Stimulated activated CD8-positive, alpha-beta memory T cell treated with anti-CD3 and anti-CD28 coated beads, Interleukin-12 subunit alpha, Interleukin-12 subunit beta, amount 100 ng/mL, for 24 hours (primary cell): ENCODE data around the gene PEAR1.

ENCODE experiments used
- DNase-seq: peaks from one replicate; pipeline ENCODE4 v3.0.0-alpha.2; 2020; ENCODE audit errors: extremely low read depth

Gene PEAR1

DNA sequence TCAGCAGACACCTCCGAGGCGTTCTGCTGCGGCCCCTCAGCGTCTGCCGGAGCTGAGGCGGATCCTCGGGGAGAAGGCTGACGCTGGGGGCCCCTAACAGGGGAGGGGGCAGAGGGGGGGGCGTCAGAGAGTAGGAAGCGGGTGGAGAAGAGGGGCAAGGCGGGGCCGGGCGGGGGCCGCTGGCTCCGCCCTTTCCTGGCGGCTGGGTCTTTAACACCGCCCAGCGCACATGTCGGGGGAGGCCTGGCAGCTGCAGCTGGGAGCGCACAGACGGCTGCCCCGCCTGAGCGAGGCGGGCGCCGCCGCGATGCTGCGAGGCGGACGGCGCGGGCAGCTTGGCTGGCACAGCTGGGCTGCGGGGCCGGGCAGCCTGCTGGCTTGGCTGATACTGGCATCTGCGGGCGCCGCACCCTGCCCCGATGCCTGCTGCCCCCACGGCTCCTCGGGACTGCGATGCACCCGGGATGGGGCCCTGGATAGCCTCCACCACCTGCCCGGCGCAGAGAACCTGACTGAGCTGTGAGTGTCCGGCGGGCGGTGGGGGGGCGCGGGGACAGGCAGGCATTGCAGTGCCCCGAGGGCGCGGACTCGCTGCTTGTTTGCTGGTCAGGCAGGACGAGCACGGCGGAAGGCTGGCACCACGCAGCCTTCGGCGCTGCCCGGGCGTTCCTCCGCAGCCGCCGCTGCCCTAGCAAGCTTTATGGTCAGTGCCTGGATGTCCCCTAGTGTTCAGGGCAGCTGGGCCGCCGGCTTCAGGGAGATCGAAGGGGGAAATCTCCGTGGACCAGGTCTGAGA, 32.7 kb upstream of the PEAR1 start, which contains the start of gene NTRK1:
NTRK1 (plus strand) TSS at position 238 of the 796 bp plus-strand sequence; CDS start at position 308, 70 bp downstream.
- DNase-seq: no peak

DNA sequence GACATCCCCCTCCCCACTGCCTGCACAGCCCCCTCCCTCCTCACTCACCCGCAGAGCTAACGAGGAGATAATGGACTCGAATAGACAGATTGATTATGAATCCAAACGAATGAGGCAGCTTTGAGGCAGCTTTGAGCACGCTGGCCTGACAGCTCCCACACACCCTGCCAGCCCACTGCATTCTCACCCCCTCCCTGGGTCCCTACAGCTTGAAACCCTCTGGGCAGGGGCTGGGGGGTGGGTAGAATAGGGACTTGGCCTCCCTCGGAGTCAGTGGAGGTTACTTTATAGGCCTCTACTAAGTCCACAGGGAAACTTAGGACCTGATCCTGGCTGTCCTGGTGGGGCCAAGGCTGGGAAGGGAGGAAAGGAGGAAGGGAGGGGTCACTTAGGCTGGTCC, 30.9 kb upstream of the PEAR1 start:
- DNase-seq: no peak

DNA sequence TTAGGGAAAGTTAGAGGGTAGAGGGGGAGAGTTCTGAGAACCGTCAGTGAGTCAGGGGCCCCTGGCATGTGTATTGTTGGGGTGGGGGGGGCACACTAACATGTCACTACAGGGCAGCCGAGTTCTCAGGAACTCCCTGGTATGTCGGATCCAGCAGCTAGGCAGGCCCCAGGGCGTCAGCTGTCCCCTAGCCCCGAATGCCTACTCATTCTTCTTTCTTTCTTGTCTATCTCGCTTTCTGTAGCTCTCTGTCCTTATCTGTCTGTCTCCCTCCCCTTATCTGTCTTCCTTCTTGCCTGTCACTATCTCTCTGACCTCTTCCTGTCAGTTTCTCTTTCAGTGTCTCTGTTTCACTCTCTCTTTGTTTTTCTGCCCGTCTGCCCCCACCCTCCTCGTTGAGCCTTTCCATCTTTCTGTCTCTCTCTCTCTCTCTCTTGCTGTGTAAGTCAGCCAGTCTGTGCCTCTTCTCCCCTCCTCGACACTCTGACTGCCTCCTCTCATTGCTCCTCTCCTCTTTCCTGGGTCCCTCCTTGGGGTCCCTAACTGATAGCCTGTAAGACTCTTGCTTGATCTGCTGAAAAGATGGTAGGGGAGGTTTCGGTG, 30.4 kb upstream of the PEAR1 start:
- no peak for DNase-seq

DNA sequence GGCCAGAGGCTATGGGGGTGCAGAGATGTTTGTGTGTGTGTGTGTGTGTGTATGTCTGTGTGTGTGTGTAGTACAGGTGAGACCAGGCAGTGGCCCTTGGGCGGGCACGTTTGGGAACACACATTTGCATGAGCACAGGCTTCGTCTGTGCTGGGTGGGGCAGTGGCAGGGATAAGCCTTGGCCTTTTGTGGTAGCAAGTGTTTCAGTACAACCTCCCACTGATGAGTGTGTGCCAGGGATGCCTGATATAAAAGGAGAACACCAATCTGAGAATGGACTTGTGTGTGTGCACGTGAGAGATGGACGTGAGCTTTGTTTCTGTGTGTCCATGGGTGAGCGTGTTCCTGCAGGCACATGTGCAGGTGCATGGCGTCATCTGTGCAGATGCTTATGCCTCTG, 29.9 kb upstream of the PEAR1 start:
- no peak for DNase-seq

DNA sequence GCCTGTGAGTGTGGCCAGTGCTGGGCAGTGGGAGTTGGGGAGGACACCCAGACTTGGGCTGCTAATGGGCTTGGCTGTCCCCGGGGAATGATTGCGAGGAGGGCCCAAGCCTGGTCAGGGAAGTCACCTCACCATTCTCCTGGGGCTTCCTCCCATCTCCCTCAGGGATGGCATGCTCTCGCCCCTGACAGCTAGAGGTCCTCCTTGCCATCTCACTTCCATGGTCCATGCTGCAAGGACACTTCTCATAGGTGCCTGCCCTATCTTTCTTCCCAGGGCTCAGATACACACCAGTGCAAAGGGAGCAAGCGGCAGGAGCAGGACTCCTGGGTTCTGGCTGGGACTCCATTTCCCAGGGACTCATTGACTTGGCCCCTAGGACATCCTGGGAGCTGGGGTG, 28.7 kb upstream of the PEAR1 start:
- no peak for DNase-seq

DNA sequence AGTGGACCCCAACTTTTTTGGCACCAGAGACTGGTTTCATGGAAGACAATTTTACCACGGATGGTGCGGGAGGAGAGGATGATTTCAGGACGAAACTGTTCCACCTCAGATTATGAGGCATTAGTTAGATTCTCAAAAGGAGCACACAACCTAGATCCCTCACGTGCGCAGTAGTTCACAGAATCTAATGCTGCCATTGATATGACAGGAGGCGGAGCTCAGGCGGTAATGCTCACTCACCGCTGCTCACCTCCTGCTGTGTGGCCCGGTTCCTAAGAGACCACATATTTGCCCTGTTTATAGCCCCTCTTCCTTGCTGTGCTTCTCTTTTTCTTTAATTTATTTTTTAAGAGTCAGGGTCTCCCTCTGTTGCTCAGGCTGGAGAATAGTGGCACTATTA, 28.3 kb upstream of the PEAR1 start:
- DNase-seq: no peak

DNA sequence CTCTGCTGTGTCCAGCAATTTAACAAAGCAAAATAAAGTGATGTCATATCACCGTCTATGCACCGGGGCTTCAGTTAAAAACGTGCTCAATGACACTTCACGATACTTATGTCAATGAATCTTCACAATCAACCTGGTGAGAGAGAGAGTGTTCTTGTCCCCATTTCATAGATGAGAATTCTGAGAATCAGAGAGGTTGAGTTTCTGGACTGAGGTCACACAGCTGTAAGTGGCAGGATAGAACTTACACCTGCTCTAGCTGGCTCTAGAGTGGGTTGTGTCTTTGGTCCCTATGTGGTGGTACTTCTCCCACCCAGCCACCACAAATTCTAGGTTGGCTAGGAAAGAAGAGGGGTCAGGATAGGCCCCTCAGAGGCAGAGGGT, 27.7 kb upstream of the PEAR1 start:
- DNase-seq: no peak

DNA sequence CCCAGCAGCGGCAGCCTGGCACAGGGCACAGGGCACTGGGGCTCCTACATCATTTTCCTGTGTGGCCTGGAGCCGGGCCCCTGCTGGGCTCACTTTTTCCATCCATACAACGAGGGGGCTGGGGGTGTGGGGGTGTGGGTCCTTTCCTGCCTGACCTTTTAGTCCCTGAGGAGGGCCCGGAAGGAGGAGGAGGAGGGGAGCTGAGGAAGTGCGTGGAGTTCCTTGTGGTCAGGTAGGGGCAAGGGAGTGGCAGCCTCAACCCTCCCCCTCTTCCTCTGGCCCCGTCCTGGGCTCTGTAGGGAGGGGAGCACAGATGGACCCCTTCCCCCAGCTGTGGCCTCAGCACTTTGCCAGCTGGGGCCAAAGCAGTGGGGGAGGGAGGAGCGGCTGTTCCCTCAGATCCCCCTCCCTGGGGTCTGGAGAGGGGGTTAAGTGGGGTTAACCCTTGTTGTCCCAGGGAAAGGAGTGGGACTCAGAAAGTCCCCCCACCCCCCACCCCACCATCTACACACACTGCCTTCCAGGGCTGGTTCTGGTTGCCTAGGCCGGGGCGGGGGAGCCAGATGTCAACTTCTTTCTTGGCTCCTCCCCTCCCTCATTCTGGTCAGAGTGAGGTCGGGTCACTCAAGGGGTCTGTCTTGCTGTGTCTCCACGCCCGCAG, 27.1 kb upstream of the PEAR1 start:
- no peak for DNase-seq

DNA sequence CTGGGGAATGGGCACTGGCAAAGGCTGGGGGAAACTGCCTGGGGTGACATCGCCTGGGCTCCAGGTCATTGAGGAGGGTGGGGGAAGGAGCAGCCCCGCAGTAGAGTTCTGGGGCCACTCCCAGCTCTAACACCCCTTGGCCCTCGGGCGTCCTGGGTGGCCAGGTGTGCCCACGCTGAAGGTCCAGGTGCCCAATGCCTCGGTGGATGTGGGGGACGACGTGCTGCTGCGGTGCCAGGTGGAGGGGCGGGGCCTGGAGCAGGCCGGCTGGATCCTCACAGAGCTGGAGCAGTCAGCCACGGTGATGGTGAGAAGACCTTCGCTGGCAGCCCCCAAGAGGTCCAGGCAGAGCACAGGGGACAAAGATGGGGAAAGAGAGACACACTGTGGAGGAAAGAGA, 25.2 kb upstream of the PEAR1 start:
- no peak for DNase-seq

DNA sequence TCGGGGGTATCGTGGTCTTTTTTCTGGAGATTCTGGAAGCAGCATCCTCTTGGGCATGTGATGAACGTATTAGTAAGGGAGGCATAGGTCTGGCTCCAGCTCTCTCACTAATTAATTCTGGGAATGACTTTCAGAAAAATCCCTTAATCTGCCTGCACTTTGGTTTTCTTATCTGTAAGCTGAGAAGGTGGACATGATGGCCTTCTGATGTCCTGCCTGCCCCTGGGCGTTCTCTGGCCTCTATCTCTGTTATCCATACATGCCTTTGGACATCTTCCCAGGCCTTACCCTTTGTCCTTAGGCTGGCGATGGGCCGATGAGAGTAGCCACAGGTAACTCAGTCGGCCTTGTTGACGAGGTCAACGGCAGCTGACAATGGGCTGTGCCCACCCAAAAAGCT, 24.1 kb upstream of the PEAR1 start:
- DNase-seq: no peak

DNA sequence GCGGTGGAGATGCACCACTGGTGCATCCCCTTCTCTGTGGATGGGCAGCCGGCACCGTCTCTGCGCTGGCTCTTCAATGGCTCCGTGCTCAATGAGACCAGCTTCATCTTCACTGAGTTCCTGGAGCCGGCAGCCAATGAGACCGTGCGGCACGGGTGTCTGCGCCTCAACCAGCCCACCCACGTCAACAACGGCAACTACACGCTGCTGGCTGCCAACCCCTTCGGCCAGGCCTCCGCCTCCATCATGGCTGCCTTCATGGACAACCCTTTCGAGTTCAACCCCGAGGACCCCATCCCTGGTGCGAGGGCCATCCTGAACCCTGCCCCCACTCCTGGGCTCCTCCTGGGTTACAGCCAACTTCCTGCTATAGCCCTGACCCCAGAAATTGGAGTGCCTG, 19.9 kb upstream of the PEAR1 start:
- no peak for DNase-seq

DNA sequence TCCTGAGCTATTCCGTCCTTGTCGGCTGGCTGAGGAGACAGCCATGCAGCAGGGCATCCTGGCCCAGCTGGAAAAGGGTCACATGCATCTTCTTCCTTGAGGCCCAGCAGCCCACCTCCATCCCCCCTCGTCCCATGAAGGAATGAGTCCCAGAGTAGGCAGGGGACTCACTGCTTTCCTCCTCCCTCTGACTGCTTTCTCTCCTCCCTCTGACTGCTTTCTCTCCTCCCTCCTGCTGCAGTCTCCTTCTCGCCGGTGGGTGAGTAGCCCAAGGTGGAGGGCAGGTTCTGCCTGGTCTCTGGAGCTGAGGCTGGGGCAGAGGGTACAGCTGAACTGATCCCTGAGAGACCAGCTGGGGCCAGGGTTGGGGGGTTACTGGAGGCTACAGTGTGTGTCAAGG, 19.4 kb upstream of the PEAR1 start:
- no peak for DNase-seq

DNA sequence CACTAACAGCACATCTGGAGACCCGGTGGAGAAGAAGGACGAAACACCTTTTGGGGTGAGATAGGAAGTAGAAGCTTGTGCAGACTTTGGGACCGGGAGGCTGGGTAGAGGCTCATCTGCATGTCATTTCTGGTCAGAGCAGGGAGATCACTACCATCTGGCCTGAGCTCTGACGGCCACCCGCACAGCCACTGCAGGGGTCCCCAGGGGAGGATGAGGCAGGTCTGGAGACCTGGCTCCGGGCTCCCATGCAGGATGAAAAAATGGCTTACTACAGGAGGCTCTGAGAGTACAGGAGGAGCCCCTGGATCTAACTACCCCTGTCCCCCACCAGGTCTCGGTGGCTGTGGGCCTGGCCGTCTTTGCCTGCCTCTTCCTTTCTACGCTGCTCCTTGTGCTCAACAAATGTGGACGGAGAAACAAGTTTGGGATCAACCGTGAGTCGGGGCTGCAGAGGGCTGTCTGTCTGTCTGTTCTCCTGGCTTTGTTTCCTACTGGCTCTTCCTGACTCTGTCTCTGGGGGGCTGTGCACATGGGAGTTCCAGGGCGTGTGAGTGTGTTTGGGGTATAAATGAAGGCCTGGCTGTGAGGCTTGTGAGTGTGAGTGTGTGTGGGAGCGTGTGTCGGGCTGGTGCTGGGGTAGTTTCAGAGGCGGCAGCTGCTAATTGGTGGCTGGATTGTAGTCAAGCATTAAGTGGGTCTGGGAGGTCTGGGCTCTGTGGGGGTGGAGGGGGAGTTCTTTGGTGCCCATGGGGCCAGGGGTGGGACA, 18.8 kb upstream of the PEAR1 start:
- DNase-seq: no peak

DNA sequence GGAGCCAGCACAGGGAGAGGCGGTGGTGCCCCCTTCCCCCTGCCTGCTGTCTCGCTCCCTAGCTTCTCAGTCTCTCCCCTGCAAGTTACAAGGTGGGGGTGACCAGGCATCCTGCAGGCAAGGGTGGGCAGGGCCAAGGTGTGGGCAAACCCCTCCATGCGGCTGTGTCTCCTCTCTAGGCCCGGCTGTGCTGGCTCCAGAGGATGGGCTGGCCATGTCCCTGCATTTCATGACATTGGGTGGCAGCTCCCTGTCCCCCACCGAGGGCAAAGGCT, 18.2 kb upstream of the PEAR1 start:
- DNase-seq: no peak

DNA sequence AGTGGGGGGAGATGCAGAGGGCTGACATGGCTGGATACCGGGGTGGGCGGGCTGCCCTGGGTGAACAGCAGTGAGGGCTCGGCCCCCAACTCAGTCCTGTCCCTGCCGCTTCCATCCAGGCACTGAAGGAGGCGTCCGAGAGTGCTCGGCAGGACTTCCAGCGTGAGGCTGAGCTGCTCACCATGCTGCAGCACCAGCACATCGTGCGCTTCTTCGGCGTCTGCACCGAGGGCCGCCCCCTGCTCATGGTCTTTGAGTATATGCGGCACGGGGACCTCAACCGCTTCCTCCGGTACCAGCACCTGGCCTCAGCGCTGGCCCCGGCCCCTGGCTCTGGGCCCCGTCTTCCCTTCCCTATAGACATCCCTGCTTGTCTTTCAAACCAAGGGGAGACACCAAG, 17.2 kb upstream of the PEAR1 start:
- no peak for DNase-seq

DNA sequence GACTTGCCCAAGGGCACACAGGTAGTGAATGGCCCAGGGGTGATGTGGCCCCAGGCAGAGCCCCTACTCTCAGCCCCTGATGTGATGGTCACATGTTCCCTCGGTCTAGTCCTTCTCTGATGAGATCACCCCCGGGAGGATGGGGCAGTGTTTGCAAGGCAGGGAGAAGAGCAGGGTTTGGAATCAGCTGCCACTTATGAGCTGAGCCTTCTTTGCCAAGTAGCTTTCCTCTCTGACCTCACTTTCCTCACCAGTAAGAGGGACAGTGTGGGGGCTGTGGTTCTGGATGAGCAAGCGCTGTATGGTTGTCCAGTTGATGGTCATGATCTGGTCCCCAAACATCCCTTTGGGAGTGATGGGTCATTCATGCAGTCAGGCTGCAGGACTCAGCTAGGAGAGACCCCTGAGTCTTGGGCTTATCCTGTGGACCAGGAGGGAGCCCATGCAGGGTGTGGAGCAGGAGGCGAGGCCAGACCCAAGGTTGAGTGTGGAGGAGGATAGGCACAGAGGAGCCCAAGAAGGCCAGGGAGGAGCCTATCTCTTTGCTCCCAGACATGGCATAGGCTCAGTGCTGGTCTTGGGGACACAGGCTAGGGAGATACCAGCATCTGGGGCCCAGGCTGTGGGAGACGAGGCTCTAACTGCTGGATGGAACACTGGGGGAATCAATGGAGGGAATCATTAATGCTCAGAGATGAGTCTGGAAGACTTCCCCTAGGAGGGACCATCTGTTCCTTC, 15.9 kb upstream of the PEAR1 start:
- DNase-seq: no peak

DNA sequence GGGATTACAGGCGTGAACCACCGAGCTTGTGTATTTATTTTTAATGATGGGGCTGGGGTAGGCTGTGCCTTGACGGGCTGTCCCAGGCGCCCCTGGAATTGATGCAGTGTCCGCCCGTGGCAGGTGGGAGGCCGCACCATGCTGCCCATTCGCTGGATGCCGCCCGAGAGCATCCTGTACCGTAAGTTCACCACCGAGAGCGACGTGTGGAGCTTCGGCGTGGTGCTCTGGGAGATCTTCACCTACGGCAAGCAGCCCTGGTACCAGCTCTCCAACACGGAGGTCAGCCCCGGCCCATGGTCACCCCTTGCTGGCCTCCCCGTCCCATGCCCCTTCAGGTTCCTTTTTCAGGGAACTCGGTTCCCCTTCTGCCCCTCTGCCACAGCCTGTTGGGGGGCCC, 13.6 kb upstream of the PEAR1 start:
- no peak for DNase-seq

DNA sequence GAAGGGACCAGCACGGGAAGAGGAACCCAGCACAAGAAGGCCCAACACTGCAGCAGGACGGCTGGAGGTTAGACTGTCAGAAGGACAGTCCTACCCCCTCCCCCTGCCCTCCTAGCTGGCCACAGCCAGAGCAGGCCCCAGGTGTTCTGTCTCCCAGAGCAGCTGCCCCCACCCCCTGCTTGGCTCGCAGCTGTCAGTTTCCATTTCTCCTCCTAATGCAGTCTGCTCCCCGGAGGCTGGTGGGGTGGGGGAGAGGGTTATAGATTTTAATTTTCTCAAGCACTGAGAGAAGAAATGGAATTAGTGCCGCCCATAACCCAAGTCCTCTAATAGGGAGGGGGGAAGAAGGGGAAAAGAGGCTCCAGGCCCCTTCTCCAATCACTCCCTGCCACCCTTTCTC, 13.0 kb upstream of the PEAR1 start:
- no peak for DNase-seq

DNA sequence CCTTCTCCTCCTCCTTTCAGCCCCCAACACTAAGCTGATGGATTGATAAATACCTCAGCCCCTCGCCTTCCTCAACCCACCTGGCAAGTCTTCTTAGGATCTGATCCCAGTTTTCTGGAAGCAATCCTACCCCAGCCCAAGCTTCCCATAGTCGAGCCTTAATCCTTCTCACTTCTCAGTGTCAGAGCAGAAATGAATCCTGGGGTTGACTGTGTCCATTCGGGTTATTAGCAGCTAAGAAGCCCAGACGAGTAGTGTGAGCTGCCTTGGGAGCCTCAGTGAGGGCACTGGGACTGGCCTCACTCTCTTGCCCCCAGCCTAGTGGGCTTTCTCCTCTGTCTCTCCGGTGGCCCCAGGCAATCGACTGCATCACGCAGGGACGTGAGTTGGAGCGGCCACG, 12.4 kb upstream of the PEAR1 start:
- DNase-seq: no peak

DNA sequence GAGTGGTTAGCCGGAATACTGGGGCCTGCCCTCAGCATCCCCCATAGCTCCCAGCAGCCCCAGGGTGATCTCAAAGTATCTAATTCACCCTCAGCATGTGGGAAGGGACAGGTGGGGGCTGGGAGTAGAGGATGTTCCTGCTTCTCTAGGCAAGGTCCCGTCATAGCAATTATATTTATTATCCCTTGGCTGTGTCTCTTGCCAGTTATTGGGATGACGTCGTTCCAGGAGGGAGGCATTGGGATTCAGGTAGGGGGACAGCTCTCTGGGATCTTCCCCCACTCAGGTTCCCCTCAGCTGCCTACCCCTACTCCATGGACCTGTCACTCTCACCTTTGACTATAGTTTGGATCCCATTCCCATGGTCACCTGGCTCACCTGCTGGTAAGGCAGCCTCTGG, 11.9 kb upstream of the PEAR1 start:
- DNase-seq: no peak

DNA sequence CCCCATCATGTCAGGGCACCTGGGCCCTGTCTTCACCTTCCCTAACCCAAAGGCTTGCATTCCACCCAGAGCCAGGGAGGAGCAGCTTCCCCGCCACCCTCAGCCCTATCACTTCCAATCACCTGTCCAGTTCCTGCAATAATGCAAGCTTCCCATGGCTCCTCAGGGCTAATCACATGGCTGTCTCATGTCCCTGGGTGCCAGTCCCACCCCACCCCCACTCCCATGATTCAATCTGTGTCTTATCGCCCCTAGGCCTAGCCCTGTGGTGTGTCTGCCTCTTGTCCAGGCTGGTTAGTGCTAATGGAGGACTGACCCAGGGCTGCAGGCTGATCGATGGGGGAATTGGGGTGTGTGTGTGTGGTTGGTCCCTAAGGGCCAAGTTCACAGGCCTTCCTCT, 11.0 kb upstream of the PEAR1 start:
- no peak for DNase-seq

DNA sequence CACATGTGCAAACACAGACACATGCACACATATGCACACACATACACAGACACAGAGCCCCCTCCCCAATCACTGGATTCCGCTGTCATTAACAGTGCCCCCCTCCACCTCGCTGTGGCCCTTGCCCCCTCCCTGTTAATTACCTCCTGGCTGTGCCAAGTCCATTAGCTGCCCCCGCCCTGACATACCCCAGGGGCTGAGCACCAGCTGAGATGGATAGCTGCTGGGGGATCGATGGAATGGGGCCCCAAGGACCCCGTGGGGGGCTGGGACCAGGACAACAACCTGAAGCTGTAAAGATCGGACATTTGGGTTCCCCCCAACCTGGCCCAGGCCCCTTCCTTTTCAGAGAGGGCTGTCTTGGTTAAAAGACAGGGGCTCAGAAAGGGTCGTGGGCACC, 9.6 kb upstream of the PEAR1 start:
- no peak for DNase-seq
